ENCODE measurements around the gene ZDHHC9.

DNA sequence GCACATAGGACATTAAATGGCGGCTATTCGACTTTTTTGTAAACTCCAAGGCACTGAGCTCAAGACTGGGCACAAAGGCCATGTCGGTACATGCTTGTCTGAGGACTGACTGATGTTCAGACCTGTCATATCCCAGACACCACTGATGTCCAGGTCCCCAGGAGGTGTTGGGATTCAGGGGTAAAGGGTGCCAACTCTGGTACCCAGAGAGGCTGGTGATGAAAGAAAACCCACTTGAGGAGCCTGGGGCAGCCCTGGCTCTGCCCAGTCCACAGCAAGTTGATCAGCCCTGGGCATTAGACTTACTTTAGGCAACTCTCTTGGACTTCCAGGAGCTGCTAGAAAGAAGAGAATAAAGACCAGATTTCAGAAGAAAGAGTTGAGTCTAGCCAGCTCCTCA is 45.2 kb downstream of the ZDHHC9 start:
- TF ChIP-seq CTCF (IDR thresholded peaks at IDR 0.05) = no peak
- TF ChIP-seq EP300 (IDR thresholded peaks at IDR 0.05) = no peak

All from ovary (tissue), 3 donors.